SK-N-SH (cell line): Measurements from ENCODE around the gene OMP. TPM values are rescaled to one million over a fixed set of nuclear protein-coding genes. Genes with fewer than 3 reads are reported as not detected.

Experiments used
- CTCF ChIA-PET: fragments of 300-600, 350-600 bp; formaldehyde crosslinking; extraction: SDS; loops from one replicate; lab custom pipeline; 2021; lab: Yijun Ruan, JAX
- POLR2A ChIA-PET: fragments of 350-600 bp; sonication (Branson Sonifier 250); formaldehyde crosslinking; extraction: SDS; loops from one replicate; lab custom pipeline; 2020; ENCODE audit warnings: antibody characterized with exemption, inconsistent platforms; lab: Yijun Ruan, JAX
- DNase-seq: peaks from one replicate; pipeline ENCODE4 v3.0.0; 2012
- H2AFZ ChIP-seq: fragments of 200-600 bp; sonication (generic); 2 replicates; pipeline ENCODE4 v1.8.1; 2016; ENCODE audit warnings: antibody characterized with exemption, mild to moderate bottlenecking, low read depth
- H3F3A ChIP-seq: fragments of 200-600 bp; sonication (generic); replicated peaks from 2 replicates; pipeline ENCODE3; 2016; ENCODE audit warnings: antibody characterized with exemption, mild to moderate bottlenecking; ENCODE audit not compliant: insufficient read depth
- H3K27ac ChIP-seq, 2 experiments: fragments of 200-500 bp in 1 of 2; fragments of 200-600 bp in 1 of 2; sonication (Bioruptor generic) in 1 of 2; sonication (generic), shearing (Covaris generic) in 1 of 2; 2 replicates each; pipeline versions ENCODE4 v1.5.1 to v1.6.1; 2014 to 2016; ENCODE audit warnings: low read depth in 2 of 2, inconsistent platforms in 1 of 2, low read length in 1 of 2, mild to moderate bottlenecking in 1 of 2, mixed read lengths in 1 of 2
- H3K27me3 ChIP-seq: fragments of 200-600 bp; sonication (generic), shearing (Covaris generic); 2 replicates; pipeline ENCODE4 v1.6.1; 2016; ENCODE audit warnings: mixed run types; ENCODE audit not compliant: insufficient read depth
- H3K36me3 ChIP-seq, 2 experiments: fragments of 200-500 bp in 1 of 2; fragments of 200-600 bp in 1 of 2; sonication (Bioruptor generic) in 1 of 2; sonication (generic) in 1 of 2; replicated peaks in 1 of 2; 2 replicates each; pipeline versions ENCODE3 to v1.5.1; 2014 to 2016; ENCODE audit warnings: low read length in 1 of 2, mild to moderate bottlenecking in 1 of 2; ENCODE audit not compliant: insufficient read depth in 2 of 2, control insufficient read depth in 1 of 2
- H3K4me1 ChIP-seq, 2 experiments: fragments of 200-500 bp in 1 of 2; fragments of 200-600 bp in 1 of 2; sonication (Bioruptor generic) in 1 of 2; sonication (generic), shearing (Covaris generic) in 1 of 2; 2 replicates each; pipeline versions ENCODE4 v1.5.1 to v1.6.1; 2014 to 2016; ENCODE audit warnings: low read depth in 1 of 2, low read length in 1 of 2, mixed run types in 1 of 2; ENCODE audit not compliant: insufficient read depth in 2 of 2, control insufficient read depth in 1 of 2
- H3K4me2 ChIP-seq: fragments of 200-600 bp; sonication (generic), shearing (Covaris generic); 2 replicates; pipeline ENCODE4 v1.6.1; 2017; ENCODE audit warnings: mixed run types
- H3K4me3 ChIP-seq, 2 experiments: fragments of 200-500 bp in 1 of 2; fragments of 200-600 bp in 1 of 2; sonication (Bioruptor generic) in 1 of 2; sonication (generic), shearing (Covaris generic) in 1 of 2; 2 replicates each; pipeline versions ENCODE4 v1.5.1 to v1.8.1; 2014 to 2016; ENCODE audit warnings: low read depth in 2 of 2, inconsistent platforms in 1 of 2, low read length in 1 of 2, mild to moderate bottlenecking in 1 of 2, mixed read lengths in 1 of 2, moderate library complexity in 1 of 2
- H3K79me2 ChIP-seq: fragments of 200-600 bp; sonication (generic); 2 replicates; pipeline ENCODE4 v1.8.1; 2017; ENCODE audit warnings: mild to moderate bottlenecking; ENCODE audit not compliant: insufficient read depth
- H3K9ac ChIP-seq: fragments of 200-600 bp; sonication (generic); 2 replicates; pipeline ENCODE4 v1.6.1; 2017; ENCODE audit warnings: mixed run types
- H3K9me2 ChIP-seq: fragments of 200-600 bp; sonication (generic); 2 replicates; pipeline ENCODE4 v1.6.1; 2017; ENCODE audit warnings: mixed run types
- H3K9me3 ChIP-seq: fragments of 200-600 bp; sonication (generic); 2 replicates; pipeline ENCODE4 v1.6.1; 2017; ENCODE audit warnings: mixed run types, mild to moderate bottlenecking, moderate library complexity
- H4K20me1 ChIP-seq: fragments of 200-600 bp; sonication (generic); 2 replicates; pipeline ENCODE4 v1.6.1; 2017; ENCODE audit warnings: mild to moderate bottlenecking, mixed run types; ENCODE audit not compliant: insufficient read depth
- CTCF ChIP-seq: fragments of 200-600 bp; sonication (generic); IDR thresholded peaks from 2 replicates; pipeline ENCODE4 v1.6.1; 2017; ENCODE audit warnings: antibody characterized with exemption, mild to moderate bottlenecking, moderate library complexity
- ELF1 ChIP-seq: IDR thresholded peaks from 2 replicates; pipeline ENCODE4 v1.4.0; 2012
- MXI1 ChIP-seq: IDR thresholded peaks from 2 replicates; pipeline ENCODE4 v1.6.1; 2012; ENCODE audit warnings: mild to moderate bottlenecking, low read depth, low read length, improper control_type of control experiment
- PBX3 ChIP-seq: IDR thresholded peaks from 2 replicates; pipeline ENCODE4; 2012
- POLR2AphosphoS5 ChIP-seq: IDR thresholded peaks from 2 replicates; pipeline ENCODE4 v1.6.1; 2012; ENCODE audit warnings: low read depth, low read length
- RAD21 ChIP-seq: IDR thresholded peaks from 2 replicates; pipeline ENCODE4 v1.6.1; 2012; ENCODE audit warnings: mild to moderate bottlenecking, low read length
- REST ChIP-seq: IDR thresholded peaks from 2 replicates; pipeline ENCODE4 v1.6.1; 2012; ENCODE audit warnings: mild to moderate bottlenecking, low read depth, low read length, moderate library complexity
- RXRA ChIP-seq: IDR thresholded peaks from 2 replicates; pipeline ENCODE4 v1.4.0; 2012; ENCODE audit warnings: low read depth, mild to moderate bottlenecking, borderline replicate concordance
- SIN3A ChIP-seq: IDR thresholded peaks from 2 replicates; pipeline ENCODE4 v1.6.1; 2012; ENCODE audit warnings: low read depth, mild to moderate bottlenecking, low read length, moderate library complexity, borderline replicate concordance
- SMC3 ChIP-seq: IDR thresholded peaks from 2 replicates; pipeline ENCODE4 v1.6.1; 2012; ENCODE audit warnings: low read depth, low read length, improper control_type of control experiment
- TCF12 ChIP-seq: IDR thresholded peaks from 2 replicates; pipeline ENCODE4 v1.4.0; 2012
- WGBS: methylation state at CpG from one replicate; pipeline ENCODE4 v1.1.6; 2017; ENCODE audit warnings: low lambda C conversion rate; 5-methylcytosine and 5-hydroxymethylcytosine counted together
- polyA plus RNA-seq, 3 experiments: library from polyadenylated mRNA; depleted of rRNA; stranded (reverse); fragments of >200 nt; gene quantifications; 2 replicates each; pipeline ENCODE4 v1.2.3, GENCODE V29; 2012

The OMP gene
- polyA plus RNA-seq, 1 of the 3 experiments (the other 2 are of a cell fraction): 0.20 TPM

- CTCF ChIA-PET: interaction anchor here (0.6 to 12.2 kb wide), 69 partner anchors 9 to 525 kb away, joined by 3 to 270 read pairs (median 6); partner anchors contain the start of gene OMP
- TF ChIP-seq SMC3: peak; percentile 78
- TF ChIP-seq PBX3: no peak
- no peak for TF ChIP-seq RXRA
- peak; percentile 42; the same call in 1 of the 2 replicates for TF ChIP-seq SIN3A
- TF ChIP-seq CTCF: peak; percentile 100
- peak; percentile 71 for TF ChIP-seq RAD21
- no peak for TF ChIP-seq ELF1
- no peak for TF ChIP-seq TCF12
- TF ChIP-seq POLR2AphosphoS5: 0 out of 2 replicates have a peak, but pooled peaks have one; percentile 14
Observed at GRCh38 chr11:77127235-77127911, 24.7 kb downstream of the OMP start.

GRCh38 chr11:77127920-77128691 lies 25.5 kb downstream of the OMP start, which contains the start of gene MYO7A:
Gene MYO7A, plus strand, starts transcription at chr11:77128246. Its CDS starts 2,389 bp downstream, at chr11:77130635.
- Histone ChIP-seq H3K9ac (no peak within 1 kb of the TSS), H2AFZ (peak within 1 kb of the TSS; percentile 77; the same call in 1 of the 2 replicates)
- CTCF ChIA-PET: interaction anchor here (0.9 to 12.2 kb wide), 53 partner anchors 8 to 502 kb away, joined by 3 to 270 read pairs (median 7); partner anchors contain the start of gene OMP

More at GRCh38 chr11:77127235-77127911, 24.7 kb downstream of the OMP start:
- POLR2A ChIA-PET: interaction anchor here (0.9 to 1.9 kb wide), 2 partner anchors 36 to 59 kb away, joined by 3 to 7 read pairs; no protein-coding TSS in a partner anchor
- 12% methylated on average over 15 of the region's 27 CpGs for WGBS
- H3K9me2 ChIP-seq: no peaks in the 10 kb centered on the region
- no peaks in the 10 kb centered on the region for H4K20me1 ChIP-seq
- no peaks in the 10 kb centered on the region for H3K79me2 ChIP-seq
- peak overlapping the region; percentile 77; the same call in 1 of the 2 replicates for H2AFZ ChIP-seq
- no peak overlapping the region for H3K9ac ChIP-seq
- peaks cover 0 to 42% of the 10 kb centered on the region in 2 experiments; a peak in 2 of 4 replicates for H3K4me1 ChIP-seq
- peak overlapping the region in 1 of 2 experiments; percentile 13; a peak in 1 of 4 replicates for H3K27ac ChIP-seq
- DNase-seq: peak; percentile 89
- no peaks in the 10 kb centered on the region for H3K27me3 ChIP-seq
- H3K4me2 ChIP-seq: peak overlapping the region; percentile 92
- no peaks in the 10 kb centered on the region for H3F3A ChIP-seq
- peaks cover 0 to 12% of the 10 kb centered on the region in 2 experiments for H3K36me3 ChIP-seq
- H3K9me3 ChIP-seq: no peaks in the 10 kb centered on the region
- peak overlapping the region; percentile 47 to 74 for H3K4me3 ChIP-seq

More at GRCh38 chr11:77127920-77128691, 25.5 kb downstream of the OMP start, which contains the start of gene MYO7A:
- no peaks in the 10 kb centered on the region for H4K20me1 ChIP-seq
- H3K27me3 ChIP-seq: no peaks in the 10 kb centered on the region
- H3F3A ChIP-seq: no peaks in the 10 kb centered on the region
- peak within 1 kb of the TSS; percentile 92 for H3K4me2 ChIP-seq
- 50% methylated on average over 16 of the region's 20 CpGs for WGBS
- H3K9me3 ChIP-seq: no peaks in the 10 kb centered on the region
- H3K27ac ChIP-seq: peak within 1 kb of the TSS in 1 of 2 experiments; percentile 13; a peak in 1 of 4 replicates
- DNase-seq: peak; percentile 93
- TF ChIP-seq REST (no peak), MXI1 (0 out of 2 replicates have a peak, but pooled peaks have one; percentile 35), POLR2AphosphoS5 (no peak)
- H3K9me2 ChIP-seq: no peaks in the 10 kb centered on the region
- peak within 1 kb of the TSS; percentile 47 to 74 for H3K4me3 ChIP-seq
- H3K4me1 ChIP-seq: peaks cover 0 to 42% of the 10 kb centered on the region in 2 experiments; a peak in 2 of 4 replicates
- peaks cover 0 to 5% of the 10 kb centered on the region in 2 experiments for H3K36me3 ChIP-seq
- POLR2A ChIA-PET: interaction anchor here (0.9 to 1.9 kb wide), 2 partner anchors 37 to 58 kb away, joined by 3 to 7 read pairs; no protein-coding TSS in a partner anchor
- no peaks in the 10 kb centered on the region for H3K79me2 ChIP-seq
